Mesothelial cell of epicardium (in vitro differentiated cells): Measurements from ENCODE around the gene MARCHF10. TPM values are rescaled to one million over a fixed set of nuclear protein-coding genes. Genes with fewer than 3 reads are reported as not detected.

Experiments used
- DNase-seq, 2 experiments: peaks; one replicate each; pipeline ENCODE4 v3.0.0; 2021; ENCODE audit warnings: low spot score in 2 of 2; ENCODE audit not compliant: unreplicated experiment in 2 of 2
- H3K27ac Mint-ChIP-seq: 2 replicates; pipeline ENCODE4 v1.8.0; 2021; ENCODE audit warnings: mixed read lengths
- H3K27me3 Mint-ChIP-seq: 2 replicates; pipeline ENCODE4 v1.8.0; 2021; ENCODE audit warnings: low read depth, mixed read lengths
- H3K36me3 Mint-ChIP-seq: 2 replicates; pipeline ENCODE4 v1.8.0; 2021; ENCODE audit warnings: mixed read lengths
- H3K4me1 Mint-ChIP-seq: 2 replicates; pipeline ENCODE4 v1.8.0; 2021; ENCODE audit warnings: mixed read lengths
- H3K4me3 Mint-ChIP-seq: 2 replicates; pipeline ENCODE4 v1.8.0; 2021; ENCODE audit warnings: mild to moderate bottlenecking, moderate library complexity, mixed read lengths
- H3K9me3 Mint-ChIP-seq: 2 replicates; pipeline ENCODE4 v1.8.0; 2021; ENCODE audit warnings: mixed read lengths
- CTCF ChIP-seq: fragments of 200-600 bp; sonication (generic); IDR thresholded peaks from one replicate; pipeline ENCODE4 v1.5.0; 2021; ENCODE audit warnings: antibody characterized with exemption; ENCODE audit not compliant: unreplicated experiment
- total RNA-seq: library from RNA; stranded (reverse); gene quantifications from 3 replicates; pipeline ENCODE4 v1.2.1, GENCODE V29; 2021

Gene MARCHF10
- total RNA-seq, 1 donor from 2014 or later: 1.1 TPM

DNA sequence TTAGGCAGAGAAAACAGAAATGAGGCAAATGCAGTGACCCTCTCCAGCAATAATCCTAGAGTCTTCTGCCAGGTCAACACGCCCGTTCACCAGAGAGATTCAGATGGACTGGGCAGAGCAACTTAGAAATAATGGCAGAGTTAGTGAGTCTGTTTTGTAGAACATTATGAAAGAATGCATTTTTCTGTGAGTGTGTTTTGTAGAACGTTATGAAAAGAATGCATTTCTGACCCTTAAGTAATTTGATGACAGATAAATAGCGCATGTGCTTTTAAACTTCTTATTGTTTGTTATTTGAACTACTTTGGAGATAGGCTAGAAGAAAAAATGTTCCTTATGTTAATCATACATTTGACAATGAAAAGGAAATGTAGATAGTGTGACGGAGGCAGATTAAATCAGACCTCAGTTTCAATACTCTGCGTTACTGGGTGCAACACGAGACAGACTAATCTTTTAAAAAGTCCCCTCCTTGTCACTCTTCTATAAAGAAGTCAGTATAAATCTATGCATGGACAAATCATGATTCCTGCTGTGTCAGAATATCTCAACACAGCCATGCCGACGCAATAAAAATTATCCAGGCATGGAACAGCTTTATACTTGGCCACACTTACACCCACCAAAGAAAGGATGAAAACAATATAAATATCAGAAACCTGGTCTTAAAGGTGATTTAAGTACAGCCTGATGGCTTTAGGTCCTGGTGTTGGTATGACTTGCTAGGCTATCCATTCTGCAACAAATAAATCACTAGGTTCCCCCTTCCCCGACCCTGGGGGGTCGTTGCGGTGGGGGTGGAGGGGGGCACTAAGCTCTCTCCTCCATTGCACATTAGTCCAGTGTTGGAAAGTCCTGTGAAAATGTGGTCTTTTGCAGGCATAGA lies 47.8 kb downstream of the MARCHF10 start:
- TF ChIP-seq CTCF: no peak
- H3K36me3 Mint-ChIP-seq: no peaks in the 10 kb centered on the region
- H3K9me3 Mint-ChIP-seq: no peaks in the 10 kb centered on the region
- peak overlapping the region; percentile 1 for H3K27ac Mint-ChIP-seq
- H3K4me3 Mint-ChIP-seq: no peak overlapping the region
- DNase-seq: no peak
- H3K27me3 Mint-ChIP-seq: peaks cover 7% of the 10 kb centered on the region
- H3K4me1 Mint-ChIP-seq: peaks cover 62% of the 10 kb centered on the region

DNA sequence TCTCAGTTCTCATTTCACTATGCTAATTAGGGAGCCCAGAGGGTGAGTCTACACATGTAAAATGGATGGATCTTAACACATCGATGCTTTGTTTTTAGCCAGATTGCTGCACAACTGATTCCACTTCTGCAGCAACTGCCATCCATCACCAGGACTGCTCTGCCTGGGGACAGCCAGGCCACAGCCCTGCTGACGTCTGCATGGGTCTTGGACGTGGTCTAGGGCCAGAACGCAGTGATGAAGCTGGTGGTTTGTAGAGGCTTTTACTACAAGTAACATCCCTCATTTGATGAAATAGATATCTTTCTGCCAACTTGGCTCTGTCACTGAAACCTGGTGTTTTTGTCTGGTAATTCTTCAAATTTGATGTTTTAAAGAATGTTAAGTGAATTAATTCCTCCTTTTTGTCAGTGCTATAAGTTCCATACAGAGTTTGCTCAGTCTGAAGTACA lies 50.6 kb downstream of the MARCHF10 start:
- no peak overlapping the region for H3K27ac Mint-ChIP-seq
- H3K4me1 Mint-ChIP-seq: peaks cover 70% of the 10 kb centered on the region
- H3K36me3 Mint-ChIP-seq: no peaks in the 10 kb centered on the region
- no peak for TF ChIP-seq CTCF
- H3K4me3 Mint-ChIP-seq: no peak overlapping the region
- H3K27me3 Mint-ChIP-seq: peaks cover 15% of the 10 kb centered on the region
- H3K9me3 Mint-ChIP-seq: no peaks in the 10 kb centered on the region
- no peak for DNase-seq

- H3K4me3 Mint-ChIP-seq: no peak overlapping the region
- H3K27ac Mint-ChIP-seq: no peak overlapping the region
- H3K9me3 Mint-ChIP-seq: no peaks in the 10 kb centered on the region
- DNase-seq: no peak
- H3K27me3 Mint-ChIP-seq: peaks cover 21% of the 10 kb centered on the region
- no peaks in the 10 kb centered on the region for H3K36me3 Mint-ChIP-seq
- TF ChIP-seq CTCF: no peak
- peaks cover 65% of the 10 kb centered on the region for H3K4me1 Mint-ChIP-seq
Measured at GRCh38 chr17:62756198-62756597, 51.9 kb downstream of the MARCHF10 start.

- H3K4me3 Mint-ChIP-seq: no peak overlapping the region
- H3K27me3 Mint-ChIP-seq: peaks cover 30% of the 10 kb centered on the region
- no peak for TF ChIP-seq CTCF
- peak overlapping the region; percentile 73 for H3K27ac Mint-ChIP-seq
- peaks cover 56% of the 10 kb centered on the region for H3K4me1 Mint-ChIP-seq
- DNase-seq: no peak
- H3K36me3 Mint-ChIP-seq: no peaks in the 10 kb centered on the region
- no peaks in the 10 kb centered on the region for H3K9me3 Mint-ChIP-seq
Measured at GRCh38 chr17:62755141-62755851, 52.8 kb downstream of the MARCHF10 start.

- H3K9me3 Mint-ChIP-seq: no peaks in the 10 kb centered on the region
- no peak overlapping the region for H3K4me3 Mint-ChIP-seq
- H3K36me3 Mint-ChIP-seq: no peaks in the 10 kb centered on the region
- DNase-seq: no peak
- peak overlapping the region; percentile 54 for H3K27ac Mint-ChIP-seq
- TF ChIP-seq CTCF: no peak
- peaks cover 37% of the 10 kb centered on the region for H3K27me3 Mint-ChIP-seq
- H3K4me1 Mint-ChIP-seq: peaks cover 50% of the 10 kb centered on the region
Measured at GRCh38 chr17:62754631-62755030, 53.5 kb downstream of the MARCHF10 start.
